A549 (cell line): ENCODE data around the gene TNFAIP2.

Experiments used
- BHLHE40 ChIP-seq: IDR thresholded peaks from 2 replicates; pipeline ENCODE4 v1.6.1; 2012; ENCODE audit warnings: low read depth, low read length, inconsistent platforms
- CEBPB ChIP-seq, 2 experiments: fragments of >200 bp in 1 of 2; sonication (Bioruptor Twin) in 1 of 2; formaldehyde crosslinking in 1 of 2; IDR thresholded peaks; 2 replicates each; pipeline ENCODE4 v1.6.1; 2012 to 2016
- CHD2 ChIP-seq: fragments of 150-350 bp; IDR thresholded peaks from 2 replicates; pipeline ENCODE4 v1.6.1; 2014; ENCODE audit warnings: low read length; ENCODE audit not compliant: partially characterized antibody
- CTCF ChIP-seq: fragments of >200 bp; sonication (Bioruptor Twin); formaldehyde crosslinking; IDR thresholded peaks from 3 replicates; pipeline ENCODE4 v1.5.1; 2016
- EP300 ChIP-seq, 2 experiments: fragments of >200 bp; sonication (Bioruptor Twin); formaldehyde crosslinking; IDR thresholded peaks; 2 replicates in 1 of 2; 3 replicates in 1 of 2; pipeline ENCODE4 v1.6.1; 2016 to 2017
- ESRRA ChIP-seq: fragments of 150-350 bp; IDR thresholded peaks from 2 replicates; pipeline ENCODE4 v1.6.1; 2014; ENCODE audit warnings: mild to moderate bottlenecking, low read length, borderline replicate concordance
- MYC ChIP-seq: IDR thresholded peaks from 2 replicates; pipeline ENCODE4 v1.6.1; 2012; ENCODE audit warnings: mild to moderate bottlenecking, inconsistent platforms, low read length, improper control_type of control experiment, borderline replicate concordance

- TF ChIP-seq EP300 (IDR thresholded peaks at IDR 0.05) (no peak), CTCF (no peak), ESRRA (no peak), BHLHE40 (no peak), MYC (no peak), CEBPB (IDR thresholded peaks at IDR 0.05) (no peak), CHD2 (no peak)
These were observed 9.3 kb downstream of the TNFAIP2 start for GRCh38 chr14:103132381-103133209.
